ENCODE results near the gene CCDC158.
"Not testable (repeated sequence)": the region's sequence is repeated elsewhere in the genome, so short reads cannot be mapped to it uniquely, and the experiment has no call there.

DNA sequence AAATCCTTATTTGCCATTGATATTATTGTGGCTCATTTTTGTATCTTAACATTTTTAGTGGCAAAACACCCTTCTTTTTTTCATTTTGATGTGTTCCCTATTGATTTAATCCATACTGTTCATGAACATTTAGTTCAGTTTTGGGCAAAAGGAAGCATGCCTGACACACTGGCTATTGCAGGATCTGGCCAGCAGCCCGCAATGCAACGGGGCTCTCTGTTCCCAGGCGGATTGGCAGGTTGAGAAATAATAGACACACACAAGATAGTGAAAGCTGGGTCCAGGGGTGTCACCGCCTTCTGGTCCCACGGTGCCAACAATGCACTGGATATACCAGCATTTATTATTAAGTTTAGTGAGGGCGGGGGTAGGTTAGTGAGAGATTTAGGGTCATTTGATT lies 139.3 kb downstream of the CCDC158 start:
- not testable (repeated sequence) for TF ChIP-seq POLR2A, EP300, CTCF (IDR thresholded peaks at IDR 0.05)

All from ovary (tissue), 3 donors.